SH-SY5Y (cell line): ENCODE data around the gene REG1A.

Experiments
- GATA2 ChIP-seq: IDR thresholded peaks from 2 replicates; pipeline ENCODE4 v1.6.1; 2011; ENCODE audit warnings: mild to moderate bottlenecking, low read depth, low read length
- GATA3 ChIP-seq: IDR thresholded peaks from 2 replicates; pipeline ENCODE4 v1.6.1; 2011; ENCODE audit warnings: low read depth, mild to moderate bottlenecking, low read length, moderate library complexity

GRCh38 chr2:79131687-79132086 lies 11.4 kb downstream of the REG1A start:
- TF ChIP-seq GATA2 (no peak), GATA3 (no peak)
